ENCODE results near the gene CYFIP2. TPM values are rescaled to one million over a fixed set of nuclear protein-coding genes. Genes with fewer than 3 reads are reported as not detected.

Gene CYFIP2
- total and polyA plus RNA-seq, 10 of the 15 experiments (the other 5 are each of a cell fraction or from before 2014, with no cell fraction given) = 43.4 to 173 (median 96.0) TPM

DNA sequence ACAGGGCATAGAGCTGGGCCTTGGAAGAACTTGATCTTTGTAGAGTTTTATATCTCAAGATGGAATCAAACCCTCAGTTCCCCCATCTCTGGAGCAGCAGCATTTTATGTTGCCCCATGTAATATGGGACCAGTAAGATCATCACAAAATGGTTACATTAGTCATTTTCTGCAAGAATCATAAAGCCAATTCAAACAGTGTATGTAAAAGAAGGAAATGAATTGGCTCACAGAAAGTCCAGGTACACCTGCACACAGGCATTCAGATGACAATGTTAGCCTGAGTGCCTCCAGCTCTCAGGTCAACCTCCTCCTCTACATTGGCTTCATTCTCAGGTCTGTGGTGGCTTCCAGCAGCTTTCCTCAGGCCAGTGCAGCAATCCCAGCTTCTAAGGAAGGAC, 35.1 kb downstream of the CYFIP2 start (continued):
- TF ChIP-seq SMARCA5 (IDR thresholded peaks at IDR 0.05) (no peak), KAT2A (conservative IDR thresholded peaks at IDR 0.05; ENCODE audit: control insufficient read depth, low read depth, low read length) (no peak), RCOR1 (conservative IDR thresholded peaks at IDR 0.05; ENCODE audit: low read depth, low read length) (no peak), NFIC (IDR thresholded peaks at IDR 0.05; ENCODE audit: low read depth, low read length) (no peak), HDAC6 (IDR thresholded peaks at IDR 0.05; ENCODE audit: unreplicated experiment) (no peak), PAX8 (IDR thresholded peaks at IDR 0.05) (no peak), RAD51 (IDR thresholded peaks at IDR 0.05) (no peak), MYC (IDR thresholded peaks at IDR 0.05; ENCODE audit: insufficient read depth, insufficient read length, insufficient replicate concordance, low read length, severe bottlenecking) (no peak), SIX5 (IDR thresholded peaks at IDR 0.05; ENCODE audit: low read depth, low read length, severe bottlenecking) (no peak), IRF4 (IDR thresholded peaks at IDR 0.05; ENCODE audit: low read depth, low read length) (no peak), NR2C2 (IDR thresholded peaks at IDR 0.05; ENCODE audit: borderline replicate concordance, control insufficient read depth, insufficient read length, low read depth) (no peak), ZBED1 (IDR thresholded peaks at IDR 0.05; ENCODE audit: borderline replicate concordance) (no peak)
- TF ChIP-seq, protein P1, sequence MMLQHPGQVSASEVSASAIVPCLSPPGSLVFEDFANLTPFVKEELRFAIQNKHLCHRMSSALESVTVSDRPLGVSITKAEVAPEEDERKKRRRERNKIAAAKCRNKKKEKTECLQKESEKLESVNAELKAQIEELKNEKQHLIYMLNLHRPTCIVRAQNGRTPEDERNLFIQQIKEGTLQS (IDR thresholded peaks at IDR 0.05; ENCODE audit: borderline replicate concordance, extremely low read depth, low read depth, low read length) = no peak
- TF ChIP-seq, protein P2, sequence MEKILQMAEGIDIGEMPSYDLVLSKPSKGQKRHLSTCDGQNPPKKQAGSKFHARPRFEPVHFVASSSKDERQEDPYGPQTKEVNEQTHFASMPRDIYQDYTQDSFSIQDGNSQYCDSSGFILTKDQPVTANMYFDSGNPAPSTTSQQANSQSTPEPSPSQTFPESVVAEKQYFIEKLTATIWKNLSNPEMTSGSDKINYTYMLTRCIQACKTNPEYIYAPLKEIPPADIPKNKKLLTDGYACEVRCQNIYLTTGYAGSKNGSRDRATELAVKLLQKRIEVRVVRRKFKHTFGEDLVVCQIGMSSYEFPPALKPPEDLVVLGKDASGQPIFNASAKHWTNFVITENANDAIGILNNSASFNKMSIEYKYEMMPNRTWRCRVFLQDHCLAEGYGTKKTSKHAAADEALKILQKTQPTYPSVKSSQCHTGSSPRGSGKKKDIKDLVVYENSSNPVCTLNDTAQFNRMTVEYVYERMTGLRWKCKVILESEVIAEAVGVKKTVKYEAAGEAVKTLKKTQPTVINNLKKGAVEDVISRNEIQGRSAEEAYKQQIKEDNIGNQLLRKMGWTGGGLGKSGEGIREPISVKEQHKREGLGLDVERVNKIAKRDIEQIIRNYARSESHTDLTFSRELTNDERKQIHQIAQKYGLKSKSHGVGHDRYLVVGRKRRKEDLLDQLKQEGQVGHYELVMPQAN (conservative IDR thresholded peaks at IDR 0.05) = no peak
